ENCODE data around the gene MRC2. TPM values are rescaled to one million over a fixed set of nuclear protein-coding genes. Genes with fewer than 3 reads are reported as not detected.

Gene MRC2
- polyA plus RNA-seq, 1 experiment: 61.6 TPM

DNA sequence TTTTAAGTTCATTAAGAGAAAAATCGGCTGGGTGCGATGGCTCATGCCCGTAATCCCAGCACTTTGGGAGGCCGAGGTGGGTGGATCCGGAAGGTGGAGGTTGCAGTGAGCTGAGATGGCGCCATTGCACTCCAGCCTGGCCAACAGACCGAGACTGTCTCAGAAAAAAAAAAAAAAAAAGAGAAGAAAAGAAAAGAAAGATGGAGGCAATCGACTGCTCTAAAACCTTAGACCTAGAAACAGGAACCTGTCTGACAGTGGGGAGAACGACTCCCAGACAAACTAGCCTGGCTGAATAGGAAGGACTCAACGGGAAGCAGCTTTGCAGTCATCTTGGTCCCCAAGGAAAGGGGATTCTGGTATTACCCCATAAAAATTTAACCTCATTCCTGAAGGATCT, 13.7 kb downstream of the MRC2 start:
- ChIA-PET CTCF (interaction anchor here (0.6 kb wide), 1 partner anchor 66 kb away, joined by 3 read pairs; no protein-coding TSS in a partner anchor), POLR2A (no interaction called here)
- no peaks in the 10 kb centered on the region for H3K27me3 ChIP-seq (ENCODE audit: control insufficient read depth, insufficient read depth, low read length)
- no peak overlapping the region for H3K4me3 ChIP-seq (ENCODE audit: low read depth, low read length)
- TF ChIP-seq, protein P1, sequence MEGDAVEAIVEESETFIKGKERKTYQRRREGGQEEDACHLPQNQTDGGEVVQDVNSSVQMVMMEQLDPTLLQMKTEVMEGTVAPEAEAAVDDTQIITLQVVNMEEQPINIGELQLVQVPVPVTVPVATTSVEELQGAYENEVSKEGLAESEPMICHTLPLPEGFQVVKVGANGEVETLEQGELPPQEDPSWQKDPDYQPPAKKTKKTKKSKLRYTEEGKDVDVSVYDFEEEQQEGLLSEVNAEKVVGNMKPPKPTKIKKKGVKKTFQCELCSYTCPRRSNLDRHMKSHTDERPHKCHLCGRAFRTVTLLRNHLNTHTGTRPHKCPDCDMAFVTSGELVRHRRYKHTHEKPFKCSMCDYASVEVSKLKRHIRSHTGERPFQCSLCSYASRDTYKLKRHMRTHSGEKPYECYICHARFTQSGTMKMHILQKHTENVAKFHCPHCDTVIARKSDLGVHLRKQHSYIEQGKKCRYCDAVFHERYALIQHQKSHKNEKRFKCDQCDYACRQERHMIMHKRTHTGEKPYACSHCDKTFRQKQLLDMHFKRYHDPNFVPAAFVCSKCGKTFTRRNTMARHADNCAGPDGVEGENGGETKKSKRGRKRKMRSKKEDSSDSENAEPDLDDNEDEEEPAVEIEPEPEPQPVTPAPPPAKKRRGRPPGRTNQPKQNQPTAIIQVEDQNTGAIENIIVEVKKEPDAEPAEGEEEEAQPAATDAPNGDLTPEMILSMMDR (IDR thresholded peaks at IDR 0.05; ENCODE audit: low read depth, low read length): no peak
- DNase-seq (ENCODE audit: low read depth, low spot score): no peak
- no peak overlapping the region for H3K27ac ChIP-seq (ENCODE audit: low read depth, low read length)
- H3K9me3 ChIP-seq (ENCODE audit: control insufficient read depth, insufficient read depth, low read length): no peaks in the 10 kb centered on the region

DNA sequence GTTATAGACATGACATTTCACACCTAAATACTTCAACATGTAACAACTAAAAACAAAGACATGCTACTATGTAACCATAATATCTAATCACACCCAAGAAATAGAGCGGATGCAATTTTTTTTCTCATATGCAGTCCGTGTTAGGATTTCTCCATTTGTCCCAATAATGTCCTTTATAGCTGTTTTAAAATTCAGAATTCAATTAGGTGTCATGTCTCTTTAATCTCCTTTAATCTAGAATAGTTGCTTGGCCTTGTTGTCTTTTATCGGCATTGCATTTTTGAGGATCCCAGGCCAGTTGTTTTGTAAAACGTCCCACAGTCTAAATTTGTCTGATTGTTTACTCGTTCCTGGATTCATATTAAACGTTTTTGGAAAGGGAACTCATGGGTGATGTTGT, 14.5 kb downstream of the MRC2 start:
- no peaks in the 10 kb centered on the region for H3K27me3 ChIP-seq (ENCODE audit: control insufficient read depth, insufficient read depth, low read length)
- no peak overlapping the region for H3K4me3 ChIP-seq (ENCODE audit: low read depth, low read length)
- no peaks in the 10 kb centered on the region for H3K9me3 ChIP-seq (ENCODE audit: control insufficient read depth, insufficient read depth, low read length)
- TF ChIP-seq, protein P1 (IDR thresholded peaks at IDR 0.05; ENCODE audit: low read depth, low read length): no peak
- POLR2A ChIA-PET: no interaction called here
- no peak overlapping the region for H3K27ac ChIP-seq (ENCODE audit: low read depth, low read length)
- no peak for DNase-seq (ENCODE audit: low read depth, low spot score)
- CTCF ChIA-PET: no interaction called here

DNA sequence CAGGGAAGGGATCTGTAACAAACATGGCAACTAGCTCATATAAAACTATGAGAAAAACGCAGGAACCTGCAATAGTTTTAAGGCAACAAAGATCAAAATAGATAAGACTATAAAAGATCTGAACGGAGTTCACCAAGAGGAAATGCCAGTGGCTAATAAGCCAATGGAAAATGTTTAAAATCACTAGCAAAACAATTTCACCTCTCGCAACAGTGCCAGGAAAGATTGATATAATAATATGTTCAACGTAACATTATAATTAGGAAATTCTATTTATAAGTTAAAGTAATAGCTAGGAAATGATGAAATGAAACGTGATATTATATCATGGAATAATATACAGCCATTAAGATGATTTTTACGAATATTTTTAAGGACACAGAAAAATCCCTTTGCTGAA, 16.0 kb downstream of the MRC2 start:
- ChIA-PET CTCF (no interaction called here), POLR2A (no interaction called here)
- no peaks in the 10 kb centered on the region for H3K27me3 ChIP-seq (ENCODE audit: control insufficient read depth, insufficient read depth, low read length)
- no peak overlapping the region for H3K27ac ChIP-seq (ENCODE audit: low read depth, low read length)
- H3K4me3 ChIP-seq (ENCODE audit: low read depth, low read length): no peak overlapping the region
- no peaks in the 10 kb centered on the region for H3K9me3 ChIP-seq (ENCODE audit: control insufficient read depth, insufficient read depth, low read length)
- TF ChIP-seq, protein P1 (IDR thresholded peaks at IDR 0.05; ENCODE audit: low read depth, low read length): no peak
- no peak for DNase-seq (ENCODE audit: low read depth, low spot score)

DNA sequence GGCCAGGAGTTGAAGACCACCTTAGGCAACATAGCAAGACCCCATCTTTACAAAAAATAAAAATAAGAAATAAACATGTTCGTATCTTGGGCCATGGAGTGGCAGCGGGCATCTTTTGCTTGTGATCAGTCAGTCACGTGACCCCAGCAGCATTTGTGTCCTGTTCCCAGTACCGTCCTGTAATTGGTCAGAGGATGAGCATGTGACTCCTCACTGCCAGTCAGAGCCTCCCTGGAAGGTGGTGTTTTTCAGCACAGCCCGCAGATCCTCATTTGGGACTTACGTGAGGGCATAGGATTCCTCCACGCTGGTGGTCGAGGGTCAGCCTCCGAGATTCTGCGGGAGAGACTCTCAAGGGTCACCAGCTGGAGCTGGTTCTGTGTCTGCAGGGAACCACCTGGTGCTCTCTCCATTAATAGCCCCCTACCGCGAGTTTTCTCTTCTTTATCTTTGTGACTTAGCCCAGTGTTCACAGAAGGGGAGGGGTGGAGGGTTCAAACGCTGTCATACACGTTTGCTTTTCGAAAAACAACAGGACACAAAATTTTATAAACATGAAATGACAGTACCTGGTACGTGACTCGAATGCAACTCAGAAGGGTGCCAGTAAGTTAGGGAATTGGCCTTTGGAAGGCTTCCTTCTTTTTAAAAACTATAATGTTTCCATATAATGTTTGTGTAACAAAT, 17.2 kb downstream of the MRC2 start:
- ChIA-PET CTCF (no interaction called here), POLR2A (no interaction called here)
- no peak overlapping the region for H3K27ac ChIP-seq (ENCODE audit: low read depth, low read length)
- TF ChIP-seq, protein P1 (IDR thresholded peaks at IDR 0.05; ENCODE audit: low read depth, low read length): no peak
- no peak for DNase-seq (ENCODE audit: low read depth, low spot score)
- H3K27me3 ChIP-seq (ENCODE audit: control insufficient read depth, insufficient read depth, low read length): no peaks in the 10 kb centered on the region
- no peak overlapping the region for H3K4me3 ChIP-seq (ENCODE audit: low read depth, low read length)
- H3K9me3 ChIP-seq (ENCODE audit: control insufficient read depth, insufficient read depth, low read length): no peaks in the 10 kb centered on the region

DNA sequence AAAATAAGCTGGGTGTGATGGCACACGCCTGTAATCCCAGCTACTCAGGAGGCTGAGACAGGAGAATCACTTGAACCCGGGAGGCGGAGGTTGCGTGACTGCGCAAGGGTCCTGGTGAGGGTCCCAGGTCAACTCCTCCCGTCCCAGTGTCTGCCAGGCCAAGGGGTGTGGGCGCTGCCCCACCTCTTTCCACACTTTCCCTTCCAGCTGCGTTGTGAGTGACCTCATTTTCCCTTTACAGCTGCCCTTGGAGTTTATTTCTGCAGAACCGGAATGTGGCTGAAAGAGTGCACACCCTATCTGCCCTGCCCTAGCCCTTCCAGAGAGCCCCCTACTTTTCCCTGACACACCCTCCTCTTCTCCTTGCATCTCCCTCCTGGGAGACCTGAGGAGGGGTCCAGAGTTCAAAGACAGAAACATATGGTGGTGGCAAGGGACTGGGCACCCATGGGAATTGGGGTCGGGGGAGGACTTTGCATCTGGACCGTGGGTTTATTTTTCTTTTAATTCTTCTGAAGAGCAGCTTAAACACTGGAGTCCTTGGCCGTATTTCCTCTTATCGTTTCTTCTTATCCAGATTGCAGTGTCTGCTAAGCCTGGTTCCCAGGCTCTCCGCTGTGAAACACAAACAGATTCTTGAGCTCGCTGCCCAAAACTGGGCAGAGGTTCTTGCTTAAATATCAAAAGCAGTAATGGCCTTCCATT, 20.9 kb downstream of the MRC2 start:
- DNase-seq (ENCODE audit: low read depth, low spot score): no peak
- no peaks in the 10 kb centered on the region for H3K27me3 ChIP-seq (ENCODE audit: control insufficient read depth, insufficient read depth, low read length)
- TF ChIP-seq, protein P1 (IDR thresholded peaks at IDR 0.05; ENCODE audit: low read depth, low read length): no peak
- H3K4me3 ChIP-seq (ENCODE audit: low read depth, low read length): no peak overlapping the region
- ChIA-PET CTCF (no interaction called here), POLR2A (interaction anchor here (1.1 kb wide), 1 partner anchor 20 kb away, joined by 3 read pairs; no protein-coding TSS in a partner anchor)
- peak overlapping the region; percentile 39 for H3K27ac ChIP-seq (ENCODE audit: low read depth, low read length)
- no peaks in the 10 kb centered on the region; the same call in 1 of the 2 replicates for H3K9me3 ChIP-seq (ENCODE audit: control insufficient read depth, insufficient read depth, low read length)

Data from AG04450 (cell line).